B cell (primary cell): ENCODE data around the gene RNF19B. TPM values are rescaled to one million over a fixed set of nuclear protein-coding genes. Genes with fewer than 3 reads are reported as not detected.

ENCODE experiments used
- ATAC-seq: fragments of 200-7000 bp; cut with Tn5 transposase; one replicate; pipeline ENCODE4 v1.10.0; 2021; ENCODE audit warnings: low read depth, mild to moderate bottlenecking, moderate number of reproducible peaks, moderate library complexity
- CTCF ChIA-PET: fragments of 350-600 bp; sonication (Branson Sonifier 250); formaldehyde crosslinking; loops from one replicate; lab custom pipeline; 2021; ENCODE audit warnings: antibody characterized with exemption, inconsistent platforms; lab: Charles Lee
- POLR2A ChIA-PET: fragments of 350-600 bp; sonication (Branson Sonifier 250); formaldehyde crosslinking; loops from one replicate; lab custom pipeline; 2021; ENCODE audit warnings: antibody characterized with exemption; lab: Charles Lee
- DNase-seq: peaks from one replicate; pipeline ENCODE4 v3.0.0; 2013
- H2AFZ ChIP-seq: 2 replicates; pipeline ENCODE4 v1.6.1; 2012; ENCODE audit warnings: mild to moderate bottlenecking, low read depth, low read length; ENCODE audit not compliant: insufficient read depth, poor library complexity, severe bottlenecking
- H3K27ac ChIP-seq, 2 donors: 1 replicate in 1 of 2; 2 replicates in 1 of 2; pipeline ENCODE4 v1.5.1; 2012 to 2013; ENCODE audit warnings: low read length in 2 of 2, mild to moderate bottlenecking in 2 of 2, moderate library complexity in 1 of 2
- H3K27me3 ChIP-seq, 4 experiments: fragments of 200-600 bp in 1 of 4; sonication (generic) in 1 of 4; replicated peaks in 1 of 4; 1 replicate in 2 of 4; 2 replicates in 2 of 4; pipeline versions ENCODE4 v1.6.1 to v1.7.0; 2013 to 2016; ENCODE audit warnings: low read length in 3 of 4, mild to moderate bottlenecking in 2 of 4, mixed read lengths in 1 of 4, moderate library complexity in 1 of 4; ENCODE audit not compliant: insufficient read depth in 4 of 4, control insufficient read depth in 3 of 4; ENCODE audit errors: control extremely low read depth in 1 of 4
- H3K36me3 ChIP-seq, 2 experiments: replicated peaks in 1 of 2; 1 replicate in 1 of 2; 2 replicates in 1 of 2; pipeline versions ENCODE4 v1.6.1 to v1.7.1; 2013; ENCODE audit warnings: low read length in 1 of 2; ENCODE audit not compliant: insufficient read depth in 2 of 2, control insufficient read depth in 1 of 2; ENCODE audit errors: control extremely low read depth in 1 of 2, extremely low read depth in 1 of 2
- H3K4me1 ChIP-seq, 2 donors: fragments of 200-600 bp in 1 of 2; sonication (generic) in 1 of 2; 1 replicate in 1 of 2; 2 replicates in 1 of 2; pipeline versions ENCODE4 v1.5.1 to v1.6.1; 2013 to 2017; ENCODE audit warnings: low read length in 2 of 2; ENCODE audit not compliant: control insufficient read depth in 2 of 2, insufficient read depth in 2 of 2
- H3K4me2 ChIP-seq: replicated peaks from 2 replicates; pipeline ENCODE3; 2012; ENCODE audit warnings: mild to moderate bottlenecking, low read depth, low read length; ENCODE audit not compliant: poor library complexity, severe bottlenecking
- H3K4me3 ChIP-seq, 5 experiments: fragments of 200-600 bp in 1 of 5; sonication (generic) in 1 of 5; 1 replicate in 3 of 5; 2 replicates in 2 of 5; pipeline versions ENCODE4 v1.5.1 to v1.7.0; 2011 to 2016; ENCODE audit warnings: low read length in 4 of 5, mild to moderate bottlenecking in 4 of 5, low read depth in 2 of 5, control low read depth in 1 of 5, moderate library complexity in 1 of 5; ENCODE audit not compliant: insufficient read depth in 1 of 5; ENCODE audit errors: control extremely low read depth in 1 of 5, extremely low read depth in 1 of 5
- H3K79me2 ChIP-seq: fragments of 200-600 bp; sonication (generic); one replicate; pipeline ENCODE4 v1.6.0; 2016; ENCODE audit warnings: low read length; ENCODE audit not compliant: control insufficient read depth, insufficient read depth
- H3K9ac ChIP-seq: fragments of 200-600 bp; sonication (generic); 2 replicates; pipeline ENCODE4 v1.6.1; 2017; ENCODE audit warnings: mild to moderate bottlenecking, low read length, moderate library complexity
- H3K9me3 ChIP-seq, 3 donors: one replicate each; pipeline versions ENCODE4 v1.6.1 to v1.7.1; 2013; ENCODE audit warnings: low read length in 2 of 3; ENCODE audit not compliant: control insufficient read depth in 2 of 3, insufficient read depth in 1 of 3; ENCODE audit errors: control extremely low read depth in 1 of 3
- H4K20me1 ChIP-seq: 2 replicates; pipeline ENCODE4 v1.6.0; 2012; ENCODE audit warnings: mild to moderate bottlenecking, low read length; ENCODE audit not compliant: insufficient read depth, control insufficient read depth, poor library complexity, severe bottlenecking
- H3K27ac Mint-ChIP-seq: one replicate; pipeline ENCODE4 v1.8.0; 2021; ENCODE audit warnings: mixed read lengths
- H3K27me3 Mint-ChIP-seq: one replicate; pipeline ENCODE4 v1.8.0; 2021; ENCODE audit warnings: mixed read lengths
- H3K4me1 Mint-ChIP-seq: one replicate; pipeline ENCODE4 v1.8.0; 2021; ENCODE audit warnings: mixed read lengths
- H3K4me3 Mint-ChIP-seq: one replicate; pipeline ENCODE4 v1.8.0; 2021; ENCODE audit warnings: mixed read lengths
- H3K9me3 Mint-ChIP-seq: one replicate; pipeline ENCODE4 v1.8.0; 2022; ENCODE audit warnings: mixed read lengths; ENCODE audit not compliant: insufficient read depth
- EZH2 ChIP-seq: IDR thresholded peaks from 2 replicates; pipeline ENCODE4 v1.6.1; 2012; ENCODE audit warnings: borderline replicate concordance, low read depth, mild to moderate bottlenecking, moderate library complexity, low read length; ENCODE audit not compliant: insufficient read depth, poor library complexity, severe bottlenecking
- WGBS: methylation state at CpG from one replicate; pipeline ENCODE4 v1.1.5; 2013; ENCODE audit warnings: missing lambda C conversion rate; ENCODE audit not compliant: insufficient coverage; 5-methylcytosine and 5-hydroxymethylcytosine counted together
- intact Hi-C: fragments of 100-400 bp; cut with micrococcal nuclease; formaldehyde crosslinking; loops from one replicate; pipeline ENCODE4 v1.10.0; 2022
- polyA plus RNA-seq: library from polyadenylated mRNA; depleted of rRNA; stranded (reverse); fragments of >200 nt; gene quantifications from 2 replicates; pipeline ENCODE4 v1.2.3, GENCODE V29; 2012
- total RNA-seq, 2 donors: library from RNA; stranded (reverse); fragments of 120-200 nt in 1 of 2; gene quantifications; 1 replicate in 1 of 2; 2 replicates in 1 of 2; pipeline versions ENCODE4 v1.2.3 to v1.2.4, GENCODE V29; 2013 to 2022
- TF ChIP-seq, protein P1 (sequence below): fragments of 200-600 bp; IDR thresholded peaks from one replicate; pipeline ENCODE4 v1.8.0; 2022; ENCODE audit warnings: antibody characterized with exemption, mild to moderate bottlenecking

Gene RNF19B
- total and polyA plus RNA-seq, 2 donors (not counting 1 experiment from before 2014, with no cell fraction given) = 29.9 to 40.3 TPM

DNA sequence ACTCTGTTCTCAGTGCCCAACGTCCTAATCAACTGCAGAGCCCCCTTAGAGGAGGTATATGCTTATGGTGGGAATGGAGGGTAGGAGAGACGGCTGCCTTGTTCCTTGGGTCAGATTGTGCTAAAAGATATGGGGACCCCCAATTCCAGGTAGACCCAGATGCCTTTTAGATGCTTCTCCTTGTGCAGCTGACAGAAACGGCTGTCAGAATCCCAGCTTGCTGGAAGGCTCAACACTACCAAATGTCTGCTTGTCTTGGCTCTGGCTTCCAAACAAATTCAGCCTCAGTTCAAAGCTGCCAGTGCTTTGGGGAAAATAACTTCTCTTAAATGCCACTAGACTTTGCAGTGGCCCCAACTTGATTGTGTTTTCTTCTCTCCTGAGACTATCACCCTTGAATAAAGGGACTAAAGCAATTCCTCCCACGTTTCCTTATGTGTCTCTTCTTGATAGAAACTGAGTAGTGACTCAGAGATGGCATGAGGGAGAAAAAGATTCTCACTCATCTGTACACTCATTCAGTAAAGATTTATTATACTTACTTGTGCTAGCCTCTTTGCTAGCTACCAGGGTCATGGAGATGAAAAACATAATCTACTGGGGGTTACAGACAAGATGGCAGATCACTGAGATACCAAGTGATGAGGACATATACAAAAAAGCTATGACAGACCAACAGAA is 3.4 kb upstream of the RNF19B start:
- H3K4me3 Mint-ChIP-seq = no peak overlapping the region
- Histone ChIP-seq H3K9me3 (peaks cover 0 to 6% (median 0%) of the 10 kb centered on the region in 3 donors), H2AFZ (no peak overlapping the region), H3K27ac (no peak overlapping the region), H3K27me3 (peaks cover 0 to 21% (median 17%) of the 10 kb centered on the region in 4 experiments), H3K4me1 (peaks cover 10 to 16% of the 10 kb centered on the region in 2 donors), H3K36me3 (no peaks in the 10 kb centered on the region), H4K20me1 (peaks cover 7% of the 10 kb centered on the region), H3K4me3 (no peak overlapping the region), H3K79me2 (peaks cover 10% of the 10 kb centered on the region), H3K9ac (no peak overlapping the region), H3K4me2 (no peak overlapping the region)
- peaks cover 14% of the 10 kb centered on the region for H3K4me1 Mint-ChIP-seq
- ChIA-PET POLR2A (interaction anchor here (3.5 kb wide), 1 partner anchor 13 kb away, joined by 14 read pairs; no protein-coding TSS in a partner anchor), CTCF (no interaction called here)
- ATAC-seq (no peak), DNase-seq (no peak)
- intact Hi-C loops = no loop called here
- 92% methylated on average over 2 of the region's 4 CpGs for WGBS
- H3K9me3 Mint-ChIP-seq = no peaks in the 10 kb centered on the region
- no peak overlapping the region for H3K27ac Mint-ChIP-seq
- TF ChIP-seq, protein P1, sequence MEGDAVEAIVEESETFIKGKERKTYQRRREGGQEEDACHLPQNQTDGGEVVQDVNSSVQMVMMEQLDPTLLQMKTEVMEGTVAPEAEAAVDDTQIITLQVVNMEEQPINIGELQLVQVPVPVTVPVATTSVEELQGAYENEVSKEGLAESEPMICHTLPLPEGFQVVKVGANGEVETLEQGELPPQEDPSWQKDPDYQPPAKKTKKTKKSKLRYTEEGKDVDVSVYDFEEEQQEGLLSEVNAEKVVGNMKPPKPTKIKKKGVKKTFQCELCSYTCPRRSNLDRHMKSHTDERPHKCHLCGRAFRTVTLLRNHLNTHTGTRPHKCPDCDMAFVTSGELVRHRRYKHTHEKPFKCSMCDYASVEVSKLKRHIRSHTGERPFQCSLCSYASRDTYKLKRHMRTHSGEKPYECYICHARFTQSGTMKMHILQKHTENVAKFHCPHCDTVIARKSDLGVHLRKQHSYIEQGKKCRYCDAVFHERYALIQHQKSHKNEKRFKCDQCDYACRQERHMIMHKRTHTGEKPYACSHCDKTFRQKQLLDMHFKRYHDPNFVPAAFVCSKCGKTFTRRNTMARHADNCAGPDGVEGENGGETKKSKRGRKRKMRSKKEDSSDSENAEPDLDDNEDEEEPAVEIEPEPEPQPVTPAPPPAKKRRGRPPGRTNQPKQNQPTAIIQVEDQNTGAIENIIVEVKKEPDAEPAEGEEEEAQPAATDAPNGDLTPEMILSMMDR = no peak
- no peak for TF ChIP-seq EZH2
- peaks cover 20% of the 10 kb centered on the region for H3K27me3 Mint-ChIP-seq

DNA sequence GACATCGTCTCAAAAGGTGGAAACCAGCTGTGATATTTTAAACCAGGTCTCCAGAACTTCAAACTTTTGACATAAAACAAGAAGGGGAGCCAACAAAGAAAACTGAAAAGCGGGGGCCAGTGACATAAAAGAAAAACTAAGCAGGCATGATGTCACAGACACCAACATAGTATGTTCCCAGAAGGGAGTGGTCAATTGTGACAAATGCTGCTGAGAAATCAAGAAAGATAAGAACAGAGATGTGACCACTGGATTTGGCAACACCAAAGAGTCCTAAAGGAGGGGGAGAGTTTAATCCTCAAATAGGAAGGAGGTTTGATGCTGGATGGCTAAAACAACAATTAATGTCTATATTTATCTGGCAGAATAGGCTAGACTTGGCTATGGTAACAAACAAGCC is 2.3 kb upstream of the RNF19B start:
- no peak for DNase-seq
- Histone ChIP-seq H3K9me3 (peaks cover 0 to 6% (median 0%) of the 10 kb centered on the region in 3 donors), H2AFZ (no peak overlapping the region), H3K4me2 (no peak overlapping the region), H3K27me3 (peaks cover 0 to 9% (median 8%) of the 10 kb centered on the region in 4 experiments), H3K79me2 (peaks cover 21% of the 10 kb centered on the region), H4K20me1 (peaks cover 12% of the 10 kb centered on the region), H3K36me3 (no peaks in the 10 kb centered on the region), H3K27ac (no peak overlapping the region), H3K4me3 (no peak overlapping the region), H3K4me1 (peaks cover 14 to 18% of the 10 kb centered on the region in 2 donors), H3K9ac (no peak overlapping the region)
- intact Hi-C loops = no loop called here
- H3K4me3 Mint-ChIP-seq = no peak overlapping the region
- peaks cover 11% of the 10 kb centered on the region for H3K27me3 Mint-ChIP-seq
- CTCF ChIA-PET = interaction anchor here (0.8 kb wide), 1 partner anchor 14 kb away, joined by 3 read pairs; no protein-coding TSS in a partner anchor
- peaks cover 18% of the 10 kb centered on the region for H3K4me1 Mint-ChIP-seq
- WGBS = no CpG with 5 or more reads among the region's 2 CpGs
- no peaks in the 10 kb centered on the region for H3K9me3 Mint-ChIP-seq
- POLR2A ChIA-PET = no interaction called here
- H3K27ac Mint-ChIP-seq = no peak overlapping the region
- TF ChIP-seq, protein P1 = no peak
- no peak for TF ChIP-seq EZH2
- ATAC-seq = no peak
